Vagina (tissue), 2 donors: ENCODE data around the gene NAA20. TPM values are rescaled to one million over a fixed set of nuclear protein-coding genes. Genes with fewer than 3 reads are reported as not detected.

Experiments
- DNase-seq, 2 donors: peaks; one replicate each; pipeline ENCODE4 v3.0.0-alpha.2; 2017; ENCODE audit errors: extremely low spot score in 2 of 2
- H3K27ac ChIP-seq: fragments of 200-600 bp; sonication (generic); one replicate; pipeline ENCODE4 v1.5.1; 2019
- H3K27me3 ChIP-seq: fragments of 200-600 bp; sonication (generic); one replicate; pipeline ENCODE4 v1.5.1; 2019
- H3K36me3 ChIP-seq, 2 donors: fragments of 200-600 bp; sonication (generic); one replicate each; pipeline ENCODE4 v1.5.1; 2017 to 2019
- H3K4me1 ChIP-seq: fragments of 200-600 bp; sonication (generic); one replicate; pipeline ENCODE4 v1.5.1; 2019
- H3K4me3 ChIP-seq, 2 donors: fragments of 200-600 bp; sonication (generic); 1 replicate in 1 of 2; 2 replicates in 1 of 2; pipeline ENCODE4 v1.5.1; 2016 to 2019
- H3K9me3 ChIP-seq: fragments of 200-600 bp; sonication (generic); one replicate; pipeline ENCODE4 v1.5.1; 2019
- POLR2A ChIP-seq, 2 donors: fragments of 450-650 bp; IDR thresholded peaks; one replicate each; pipeline ENCODE4 v1.6.1; 2017; ENCODE audit warnings: antibody characterized with exemption in 2 of 2, mild to moderate bottlenecking in 2 of 2, moderate library complexity in 2 of 2
- POLR2AphosphoS5 ChIP-seq, 2 donors: sonication (generic); formaldehyde crosslinking; IDR thresholded peaks; one replicate each; pipeline ENCODE4 v1.9.0; 2017; ENCODE audit warnings: antibody characterized with exemption in 2 of 2, mild to moderate bottlenecking in 2 of 2, low read depth in 1 of 2; ENCODE audit not compliant: insufficient read depth in 1 of 2
- intact Hi-C: fragments of 100-400 bp; cut with DNase I; formaldehyde crosslinking; loops from one replicate; pipeline ENCODE4 v1.15.1; 2023
- total RNA-seq: library from RNA; depleted of rRNA; stranded (reverse); fragments of >200 nt; gene quantifications from one replicate; pipeline ENCODE4 v1.2.3, GENCODE V29; 2016
- TF ChIP-seq, protein P1 (sequence below), 3 experiments: fragments of 450-650 bp in 2 of 3; fragments of 200-600 bp in 1 of 3; sonication (generic) in 1 of 3; IDR thresholded peaks; one replicate each; pipeline ENCODE4 v1.5.1; 2017 to 2019; ENCODE audit warnings: antibody characterized with exemption in 3 of 3, mild to moderate bottlenecking in 2 of 3, moderate library complexity in 2 of 3

The NAA20 gene
- total RNA-seq, 1 donor from 2014 or later, result 28.2 TPM

DNA sequence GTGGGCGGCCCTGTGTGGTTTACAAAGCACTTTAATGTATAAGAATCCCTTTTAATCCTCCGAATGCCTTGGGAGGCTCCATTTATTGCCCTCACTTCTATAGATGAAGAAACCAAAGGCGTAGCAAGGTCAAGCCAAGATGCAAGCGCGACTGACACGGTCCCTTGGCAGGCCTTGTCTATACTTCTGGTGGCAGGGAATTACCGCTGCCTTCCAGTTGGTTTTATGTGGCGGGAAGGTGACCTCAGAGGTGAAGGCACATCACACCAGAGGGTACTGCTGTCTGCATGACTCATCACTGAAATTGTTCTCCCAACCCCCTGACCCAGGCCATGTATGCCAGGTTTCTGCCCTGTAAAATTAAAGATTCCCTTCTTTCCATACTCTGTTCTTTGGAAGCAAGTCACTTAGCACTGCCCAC, 36.1 kb upstream of the NAA20 start:
- H3K4me1 ChIP-seq, result peaks cover 82% of the 10 kb centered on the region
- H3K4me3 ChIP-seq, result no peak overlapping the region
- peak overlapping the region; percentile 20 for H3K27ac ChIP-seq
- no peak for DNase-seq
- no peaks in the 10 kb centered on the region for H3K9me3 ChIP-seq
- TF ChIP-seq, protein P1, sequence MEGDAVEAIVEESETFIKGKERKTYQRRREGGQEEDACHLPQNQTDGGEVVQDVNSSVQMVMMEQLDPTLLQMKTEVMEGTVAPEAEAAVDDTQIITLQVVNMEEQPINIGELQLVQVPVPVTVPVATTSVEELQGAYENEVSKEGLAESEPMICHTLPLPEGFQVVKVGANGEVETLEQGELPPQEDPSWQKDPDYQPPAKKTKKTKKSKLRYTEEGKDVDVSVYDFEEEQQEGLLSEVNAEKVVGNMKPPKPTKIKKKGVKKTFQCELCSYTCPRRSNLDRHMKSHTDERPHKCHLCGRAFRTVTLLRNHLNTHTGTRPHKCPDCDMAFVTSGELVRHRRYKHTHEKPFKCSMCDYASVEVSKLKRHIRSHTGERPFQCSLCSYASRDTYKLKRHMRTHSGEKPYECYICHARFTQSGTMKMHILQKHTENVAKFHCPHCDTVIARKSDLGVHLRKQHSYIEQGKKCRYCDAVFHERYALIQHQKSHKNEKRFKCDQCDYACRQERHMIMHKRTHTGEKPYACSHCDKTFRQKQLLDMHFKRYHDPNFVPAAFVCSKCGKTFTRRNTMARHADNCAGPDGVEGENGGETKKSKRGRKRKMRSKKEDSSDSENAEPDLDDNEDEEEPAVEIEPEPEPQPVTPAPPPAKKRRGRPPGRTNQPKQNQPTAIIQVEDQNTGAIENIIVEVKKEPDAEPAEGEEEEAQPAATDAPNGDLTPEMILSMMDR (IDR thresholded peaks at IDR 0.05), result no peak
- TF ChIP-seq POLR2A (IDR thresholded peaks at IDR 0.05), result no peak
- TF ChIP-seq POLR2AphosphoS5 (IDR thresholded peaks at IDR 0.05; ENCODE audit: insufficient read depth in 1 of 2, low read depth in 1 of 2), result no peak
- intact Hi-C loops, result no loop called here
- H3K27me3 ChIP-seq, result no peaks in the 10 kb centered on the region
- peaks cover 0 to 9% of the 10 kb centered on the region in 2 donors for H3K36me3 ChIP-seq

DNA sequence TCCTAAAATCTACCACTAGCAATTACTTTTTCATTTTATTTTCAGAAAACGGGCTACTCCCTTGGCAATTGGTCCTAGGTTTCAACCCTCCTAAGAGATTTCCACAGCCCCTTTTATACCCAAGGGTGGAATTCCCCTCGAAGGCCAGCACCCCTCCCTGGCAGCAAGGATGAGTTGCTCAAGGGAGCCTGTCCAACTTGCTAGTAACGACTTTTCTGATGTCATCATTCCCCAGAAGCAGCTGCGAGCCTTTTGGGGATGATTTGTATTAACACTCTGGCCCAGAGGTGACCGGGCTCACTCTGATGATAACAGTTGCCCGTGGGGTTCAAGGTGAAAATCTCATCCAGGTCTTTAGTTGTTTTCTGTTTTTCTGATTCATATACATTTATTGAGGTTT, 30.7 kb upstream of the NAA20 start:
- H3K27ac ChIP-seq, result peak overlapping the region; percentile 68
- peaks cover 60% of the 10 kb centered on the region for H3K4me1 ChIP-seq
- H3K27me3 ChIP-seq, result no peaks in the 10 kb centered on the region
- H3K9me3 ChIP-seq, result no peaks in the 10 kb centered on the region
- H3K4me3 ChIP-seq, result no peak overlapping the region
- TF ChIP-seq POLR2A (IDR thresholded peaks at IDR 0.05) (no peak), POLR2AphosphoS5 (IDR thresholded peaks at IDR 0.05; ENCODE audit: insufficient read depth in 1 of 2, low read depth in 1 of 2) (peak in 1 of 2 donors; percentile 26)
- intact Hi-C loops, result no loop called here
- DNase-seq, result no peak
- peaks cover 0 to 12% of the 10 kb centered on the region in 2 donors for H3K36me3 ChIP-seq

DNA sequence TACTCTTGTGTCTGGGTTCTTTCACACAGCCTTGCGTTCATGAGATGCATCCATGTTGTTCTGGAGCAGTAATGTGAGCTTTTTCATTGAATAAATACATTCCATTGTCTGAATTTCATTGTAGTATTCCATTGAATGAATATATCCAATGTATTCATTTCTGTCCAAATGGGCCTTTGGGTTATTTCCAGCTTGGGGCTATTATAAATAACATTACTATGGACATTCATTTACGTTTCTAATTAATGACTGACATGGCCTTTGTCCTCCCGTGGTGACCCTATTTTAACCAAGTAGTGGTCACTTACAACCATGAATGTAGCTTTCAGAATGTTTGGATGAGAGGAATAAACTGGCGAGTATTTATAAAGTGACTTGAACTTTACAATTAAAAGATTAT, 30.1 kb upstream of the NAA20 start:
- Histone ChIP-seq H3K27ac (peak overlapping the region; percentile 68), H3K9me3 (no peaks in the 10 kb centered on the region), H3K4me3 (no peak overlapping the region), H3K4me1 (peaks cover 60% of the 10 kb centered on the region), H3K36me3 (peaks cover 0 to 18% of the 10 kb centered on the region in 2 donors), H3K27me3 (no peaks in the 10 kb centered on the region)
- intact Hi-C loops, result no loop called here
- DNase-seq, result no peak
- no peak for TF ChIP-seq POLR2AphosphoS5 (IDR thresholded peaks at IDR 0.05; ENCODE audit: insufficient read depth in 1 of 2, low read depth in 1 of 2)
- TF ChIP-seq, protein P1 (IDR thresholded peaks at IDR 0.05), result no peak
- no peak for TF ChIP-seq POLR2A (IDR thresholded peaks at IDR 0.05)

DNA sequence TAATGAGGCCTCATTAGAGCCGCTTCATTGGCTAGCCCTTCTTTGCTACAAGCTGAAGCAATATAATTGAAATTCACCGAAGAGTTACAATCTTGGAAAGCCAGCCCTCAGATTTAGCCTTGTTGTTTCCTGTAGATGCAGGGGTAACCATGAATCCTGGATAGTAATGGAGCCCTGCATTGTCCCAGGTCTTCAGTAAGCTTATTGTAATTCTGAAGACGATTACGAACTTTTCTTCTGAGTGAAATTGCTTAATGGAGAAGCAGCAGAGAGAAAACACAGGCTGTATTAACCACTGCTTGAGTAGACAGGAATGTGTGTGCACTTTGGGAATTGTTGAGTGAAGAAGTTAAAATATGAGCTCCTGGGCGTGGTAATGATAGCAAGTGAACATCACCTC, 26.3 kb upstream of the NAA20 start:
- H3K27ac ChIP-seq, result no peak overlapping the region

DNA sequence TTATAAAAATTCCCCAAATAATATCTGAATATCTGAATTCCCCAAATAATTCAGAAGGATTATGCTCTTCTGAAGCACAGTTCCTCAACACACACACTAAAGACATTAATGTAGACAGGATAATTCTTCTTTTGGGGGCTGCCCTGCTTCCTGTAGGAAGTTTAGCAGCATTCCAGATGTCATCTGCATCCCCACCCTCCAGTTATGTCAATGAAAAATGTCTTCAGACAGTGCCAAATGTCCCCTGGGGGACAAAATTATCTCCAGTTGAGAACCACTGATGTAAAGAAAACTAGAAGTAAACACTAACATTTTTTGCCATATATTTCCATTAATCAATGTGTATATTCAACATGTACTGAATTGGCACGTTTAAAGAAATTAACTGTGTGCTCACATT, 25.9 kb upstream of the NAA20 start:
- Histone ChIP-seq H3K27ac (peak overlapping the region; percentile 40), H3K4me1 (peaks cover 57% of the 10 kb centered on the region), H3K27me3 (no peaks in the 10 kb centered on the region), H3K4me3 (no peak overlapping the region), H3K36me3 (peaks cover 0 to 37% of the 10 kb centered on the region in 2 donors), H3K9me3 (no peaks in the 10 kb centered on the region)
- TF ChIP-seq, protein P1 (IDR thresholded peaks at IDR 0.05), result no peak
- no peak for TF ChIP-seq POLR2AphosphoS5 (IDR thresholded peaks at IDR 0.05; ENCODE audit: insufficient read depth in 1 of 2, low read depth in 1 of 2)
- no peak for TF ChIP-seq POLR2A (IDR thresholded peaks at IDR 0.05)
- no peak for DNase-seq
- intact Hi-C loops, result loop anchor here (10.0 kb wide), 2 partner anchors 107 to 297 kb away; no protein-coding TSS in a partner anchor

More for the DNA sequence above, 26.3 kb upstream of the NAA20 start:
- DNase-seq, result no peak
- Histone ChIP-seq H3K4me3 (no peak overlapping the region), H3K4me1 (peaks cover 62% of the 10 kb centered on the region), H3K36me3 (peaks cover 0 to 32% of the 10 kb centered on the region in 2 donors), H3K27me3 (no peaks in the 10 kb centered on the region), H3K9me3 (no peaks in the 10 kb centered on the region)
- intact Hi-C loops, result loop anchor here (10.0 kb wide), 2 partner anchors 106 to 296 kb away; no protein-coding TSS in a partner anchor
- TF ChIP-seq POLR2AphosphoS5 (IDR thresholded peaks at IDR 0.05; ENCODE audit: insufficient read depth in 1 of 2, low read depth in 1 of 2) (no peak), POLR2A (IDR thresholded peaks at IDR 0.05) (no peak)
- TF ChIP-seq, protein P1 (IDR thresholded peaks at IDR 0.05), result no peak
